Neural cell (in vitro differentiated cells): ENCODE results near the gene CEP170B.
"Not testable (repeated sequence)": the region's sequence is repeated elsewhere in the genome, so short reads cannot be mapped to it uniquely, and the experiment has no call there.

Experiments
- EP300 ChIP-seq: fragments of 450-650 bp; conservative IDR thresholded peaks from 2 replicates; pipeline ENCODE4 v1.6.1; 2014; ENCODE audit warnings: antibody characterized with exemption, mild to moderate bottlenecking, moderate library complexity; ENCODE audit not compliant: poor library complexity, severe bottlenecking
- EZH2 ChIP-seq: fragments of 200-600, 300-800 bp; shearing (Covaris generic), sonication (generic); IDR thresholded peaks from 2 replicates; pipeline ENCODE4 v1.6.1; 2014; ENCODE audit warnings: antibody characterized with exemption, low read length, borderline replicate concordance, mild to moderate bottlenecking; ENCODE audit not compliant: insufficient read depth, poor library complexity, severe bottlenecking
- MXI1 ChIP-seq: fragments of 450-650 bp; conservative IDR thresholded peaks from 2 replicates; pipeline ENCODE4 v1.6.1; 2014; ENCODE audit warnings: antibody characterized with exemption, mild to moderate bottlenecking; ENCODE audit not compliant: poor library complexity, severe bottlenecking
- POLR2AphosphoS5 ChIP-seq: IDR thresholded peaks from 2 replicates; pipeline ENCODE4 v1.6.1; 2012
- RAD21 ChIP-seq: fragments of 450-650 bp; conservative IDR thresholded peaks from 2 replicates; pipeline ENCODE4 v1.6.1; 2014; ENCODE audit warnings: antibody characterized with exemption, mild to moderate bottlenecking, moderate library complexity
- REST ChIP-seq: IDR thresholded peaks from 2 replicates; pipeline ENCODE4 v1.6.1; 2012; ENCODE audit warnings: borderline replicate concordance
- TAF1 ChIP-seq: IDR thresholded peaks from 2 replicates; pipeline ENCODE4 v1.6.1; 2012; ENCODE audit warnings: low read depth
- TF ChIP-seq, protein P1 (sequence below): fragments of 450-650 bp; IDR thresholded peaks from 2 replicates; pipeline ENCODE4 v1.5.1; 2014; ENCODE audit warnings: antibody characterized with exemption, mild to moderate bottlenecking, moderate library complexity; ENCODE audit not compliant: poor library complexity, severe bottlenecking

DNA sequence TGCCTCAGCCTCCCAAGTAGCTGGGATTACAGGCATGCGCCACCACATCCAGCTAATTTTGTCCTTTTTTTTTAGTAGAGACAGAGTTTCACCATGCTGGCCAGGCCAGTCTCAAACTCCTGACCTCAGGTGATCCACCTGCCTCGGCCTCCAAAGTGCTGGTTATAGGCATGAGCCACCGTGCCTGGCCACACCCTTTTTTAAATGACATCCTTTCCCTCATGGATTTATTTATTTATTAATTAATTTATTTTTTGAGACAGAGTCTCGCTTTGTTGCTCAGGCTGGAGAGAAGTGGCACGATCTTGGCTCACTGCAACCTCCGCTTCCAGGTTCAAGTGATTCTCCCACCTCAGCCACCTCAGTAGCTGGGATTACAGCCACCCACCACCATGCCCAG, 7.1 kb upstream of the CEP170B start:
- TF ChIP-seq, protein P1, sequence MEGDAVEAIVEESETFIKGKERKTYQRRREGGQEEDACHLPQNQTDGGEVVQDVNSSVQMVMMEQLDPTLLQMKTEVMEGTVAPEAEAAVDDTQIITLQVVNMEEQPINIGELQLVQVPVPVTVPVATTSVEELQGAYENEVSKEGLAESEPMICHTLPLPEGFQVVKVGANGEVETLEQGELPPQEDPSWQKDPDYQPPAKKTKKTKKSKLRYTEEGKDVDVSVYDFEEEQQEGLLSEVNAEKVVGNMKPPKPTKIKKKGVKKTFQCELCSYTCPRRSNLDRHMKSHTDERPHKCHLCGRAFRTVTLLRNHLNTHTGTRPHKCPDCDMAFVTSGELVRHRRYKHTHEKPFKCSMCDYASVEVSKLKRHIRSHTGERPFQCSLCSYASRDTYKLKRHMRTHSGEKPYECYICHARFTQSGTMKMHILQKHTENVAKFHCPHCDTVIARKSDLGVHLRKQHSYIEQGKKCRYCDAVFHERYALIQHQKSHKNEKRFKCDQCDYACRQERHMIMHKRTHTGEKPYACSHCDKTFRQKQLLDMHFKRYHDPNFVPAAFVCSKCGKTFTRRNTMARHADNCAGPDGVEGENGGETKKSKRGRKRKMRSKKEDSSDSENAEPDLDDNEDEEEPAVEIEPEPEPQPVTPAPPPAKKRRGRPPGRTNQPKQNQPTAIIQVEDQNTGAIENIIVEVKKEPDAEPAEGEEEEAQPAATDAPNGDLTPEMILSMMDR: not testable (repeated sequence)
- not testable (repeated sequence) for TF ChIP-seq POLR2AphosphoS5, TAF1, EZH2, MXI1, REST, RAD21, EP300
